MM.1S (cell line): ENCODE measurements around the gene SDCCAG8.

ENCODE experiments used
- CTCF ChIP-seq: fragments of 300-600 bp; sonication (generic); IDR thresholded peaks from 2 replicates; pipeline ENCODE4 v1.5.1; 2016; ENCODE audit warnings: antibody characterized with exemption, low read length, mixed read lengths
- EZH2 ChIP-seq: fragments of 300-600 bp; sonication (generic); optimal IDR thresholded peaks from 2 replicates; pipeline ENCODE3; 2017; ENCODE audit warnings: low read depth, mild to moderate bottlenecking, antibody characterized with exemption, low read length, mixed read lengths

GRCh38 chr1:243459059-243459458, 203.2 kb downstream of the SDCCAG8 start:
- TF ChIP-seq CTCF: no peak
- TF ChIP-seq EZH2: no peak
